HG02588 (cell line): ENCODE results near the gene UBR2.
"Not testable (repeated sequence)": the region's sequence is repeated elsewhere in the genome, so short reads cannot be mapped to it uniquely, and the experiment has no call there.

Experiments used
- ATAC-seq: cut with Tn5 transposase; IDR thresholded peaks from one replicate; pipeline ENCODE4 v1.9.1; 2021; ENCODE audit warnings: mild to moderate bottlenecking, moderate library complexity; ENCODE audit not compliant: unreplicated experiment

The UBR2 gene

DNA sequence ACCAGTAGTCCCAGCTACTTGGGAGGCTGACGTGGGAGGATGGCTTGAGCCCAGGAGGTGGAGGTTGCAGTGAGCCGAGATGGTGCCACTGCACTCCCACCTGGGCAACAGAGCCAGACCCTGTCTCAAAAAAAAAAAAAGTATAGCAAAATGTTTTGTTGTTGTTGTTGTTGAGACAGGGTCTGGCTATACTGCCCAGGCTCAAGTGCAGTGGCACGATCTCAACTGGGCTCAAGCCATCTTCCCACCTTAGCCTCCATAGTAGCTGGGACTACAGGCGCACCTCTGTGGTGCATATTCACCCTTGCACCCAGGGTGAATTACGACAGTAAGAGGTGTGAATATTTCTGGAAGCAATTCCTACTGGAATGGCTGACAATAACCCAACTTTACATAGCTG is 11.4 kb upstream of the UBR2 start:
- no peak for ATAC-seq

DNA sequence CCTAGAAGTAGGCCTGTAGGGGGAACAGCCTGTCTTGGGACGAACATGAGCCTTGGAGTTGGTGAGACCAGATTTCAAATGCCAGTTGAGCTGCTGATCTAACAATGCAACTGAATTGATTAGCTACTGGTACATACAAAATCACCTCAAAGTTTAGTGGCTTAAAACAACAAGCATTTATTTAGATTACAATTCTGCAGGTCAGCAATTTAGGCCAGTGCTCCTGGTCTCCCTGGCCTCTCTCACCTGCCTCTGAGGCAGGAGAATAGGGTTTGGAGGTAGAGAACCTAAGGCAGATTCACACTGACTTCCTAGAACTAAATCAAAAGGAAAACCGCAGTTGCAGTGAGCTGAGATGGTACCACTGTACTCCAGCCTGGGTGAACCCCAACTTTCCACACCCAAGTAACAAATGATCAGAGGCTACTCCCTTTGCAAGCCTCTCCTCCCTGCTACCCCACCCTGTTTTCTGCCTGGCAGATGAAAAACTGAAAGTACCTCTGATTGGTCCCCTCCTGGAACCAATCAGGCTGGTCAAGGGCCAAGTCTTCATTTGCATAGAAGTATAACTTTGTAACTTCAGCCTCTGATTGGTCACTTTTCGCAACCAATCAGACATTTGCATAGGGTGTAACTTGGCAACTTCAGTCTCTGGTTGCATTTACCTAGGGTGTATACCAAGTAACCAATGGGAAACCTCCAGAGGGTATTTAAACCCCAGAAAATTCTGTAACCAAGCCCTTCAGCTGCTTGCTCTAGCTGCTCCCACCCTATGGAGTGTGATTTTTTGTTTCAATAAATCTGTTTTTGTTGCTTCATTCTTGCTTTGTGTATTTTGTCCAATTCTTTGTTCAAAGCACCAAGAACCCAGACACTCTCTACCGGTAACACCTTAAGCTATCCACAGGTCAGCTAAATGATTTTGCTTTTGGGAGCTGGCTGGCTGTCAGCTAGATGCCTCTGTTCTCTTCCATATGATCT is 8.1 kb upstream of the UBR2 start:
- no peak for ATAC-seq

DNA sequence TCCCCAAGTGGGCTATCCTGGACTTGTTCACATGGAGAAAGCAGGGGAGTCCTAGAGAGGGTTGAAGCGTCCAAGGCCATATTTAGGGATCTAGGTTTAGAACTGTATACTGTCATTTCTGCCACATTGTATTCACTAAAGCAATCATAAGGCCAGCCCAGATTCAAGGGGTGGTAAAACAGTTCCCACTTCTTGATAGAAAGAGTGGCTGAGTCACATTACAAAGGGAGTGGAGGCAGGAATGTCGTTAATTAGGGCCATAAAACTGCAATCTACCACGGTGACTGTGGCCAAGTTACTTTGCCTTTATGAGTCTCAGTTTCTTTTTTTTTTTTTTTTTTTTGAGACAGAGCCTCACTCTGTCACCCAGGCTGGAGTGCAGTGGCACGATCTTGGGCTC is 7.4 kb upstream of the UBR2 start:
- no peak for ATAC-seq

DNA sequence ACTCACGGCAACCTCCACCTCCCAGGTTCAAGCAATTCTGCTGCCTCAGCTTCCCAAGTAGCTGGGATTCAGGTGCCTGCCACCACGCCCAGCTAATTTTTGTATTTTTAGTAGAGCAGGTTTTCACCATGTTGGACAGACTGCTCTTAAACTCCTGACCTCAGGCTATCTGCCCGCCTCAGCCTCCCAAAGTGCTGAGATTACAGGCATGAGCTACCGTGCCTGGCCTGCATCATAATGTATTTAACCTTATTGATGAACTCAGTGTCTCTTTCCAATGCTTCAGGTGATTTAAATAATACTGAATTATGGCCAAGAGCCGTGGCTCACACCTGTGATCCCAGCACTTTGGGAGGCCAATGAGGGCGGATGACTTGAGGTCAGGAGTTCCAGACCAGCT is 4.6 kb upstream of the UBR2 start:
- ATAC-seq: not testable (repeated sequence)

DNA sequence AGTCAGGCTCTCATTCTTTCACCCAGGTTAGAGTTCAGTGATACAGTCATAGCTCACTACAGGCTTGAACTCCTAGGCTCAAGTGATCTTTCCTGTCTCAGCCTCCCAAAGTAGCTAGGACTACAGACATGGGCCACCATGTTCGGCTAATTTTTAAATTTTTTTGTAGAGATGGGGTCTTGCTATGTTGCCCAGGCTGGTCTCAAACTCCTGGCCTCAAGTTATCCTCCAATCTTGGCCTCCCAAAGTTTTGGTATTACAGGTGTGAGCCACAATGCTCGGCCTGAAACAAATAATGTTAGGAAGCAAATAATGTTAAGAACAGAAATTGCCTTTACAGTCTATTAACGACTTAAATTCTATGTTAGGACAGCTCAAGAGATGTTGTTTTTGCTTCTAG is 1.8 kb upstream of the UBR2 start:
- ATAC-seq: no peak

DNA sequence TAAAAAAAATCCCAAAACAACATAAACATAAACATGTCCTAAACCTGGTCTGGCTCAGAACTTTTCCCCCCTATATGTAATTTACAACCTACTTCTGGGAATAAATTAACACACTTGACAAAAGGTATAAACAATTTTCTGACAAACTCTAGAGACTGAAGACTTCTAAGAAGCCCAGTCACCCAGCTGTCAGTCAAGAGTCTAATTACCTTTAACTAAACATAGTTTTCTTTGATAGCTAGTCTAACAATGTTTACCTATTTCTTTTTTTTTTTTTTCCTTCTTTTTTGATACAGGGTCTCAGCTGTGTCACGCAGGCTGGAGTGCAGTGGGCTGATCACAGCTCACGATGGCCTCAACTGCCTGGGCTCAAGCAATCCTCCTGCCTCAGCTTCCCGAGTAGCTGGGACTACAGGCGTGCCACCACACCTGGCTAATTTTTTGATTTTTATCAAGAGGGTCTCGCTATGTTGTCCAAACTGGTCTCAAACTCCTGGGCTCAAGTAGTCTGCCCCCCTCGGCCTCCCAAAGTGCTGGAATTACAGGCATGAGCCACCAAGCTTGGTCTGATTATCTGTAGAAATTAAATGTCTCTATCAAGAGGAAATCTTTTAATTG is 932 bp upstream of the UBR2 start:
- ATAC-seq: no peak

DNA sequence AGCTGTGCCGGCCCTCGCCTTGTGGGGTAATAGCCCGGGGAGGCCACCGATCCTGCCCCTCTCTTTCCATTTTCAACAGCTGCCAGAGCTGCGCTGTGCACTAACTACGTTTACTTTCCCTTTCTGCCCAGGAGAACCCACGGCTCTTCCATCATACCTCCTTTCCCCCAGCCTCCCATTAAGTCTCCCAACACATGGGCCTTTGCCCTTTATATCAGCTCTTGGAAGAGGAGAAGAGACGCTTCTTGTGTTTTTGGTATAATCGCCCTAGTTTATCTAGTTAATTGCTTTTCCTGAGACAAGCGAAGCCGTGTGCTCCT is 637 bp downstream of the UBR2 start:
- no peak for ATAC-seq

DNA sequence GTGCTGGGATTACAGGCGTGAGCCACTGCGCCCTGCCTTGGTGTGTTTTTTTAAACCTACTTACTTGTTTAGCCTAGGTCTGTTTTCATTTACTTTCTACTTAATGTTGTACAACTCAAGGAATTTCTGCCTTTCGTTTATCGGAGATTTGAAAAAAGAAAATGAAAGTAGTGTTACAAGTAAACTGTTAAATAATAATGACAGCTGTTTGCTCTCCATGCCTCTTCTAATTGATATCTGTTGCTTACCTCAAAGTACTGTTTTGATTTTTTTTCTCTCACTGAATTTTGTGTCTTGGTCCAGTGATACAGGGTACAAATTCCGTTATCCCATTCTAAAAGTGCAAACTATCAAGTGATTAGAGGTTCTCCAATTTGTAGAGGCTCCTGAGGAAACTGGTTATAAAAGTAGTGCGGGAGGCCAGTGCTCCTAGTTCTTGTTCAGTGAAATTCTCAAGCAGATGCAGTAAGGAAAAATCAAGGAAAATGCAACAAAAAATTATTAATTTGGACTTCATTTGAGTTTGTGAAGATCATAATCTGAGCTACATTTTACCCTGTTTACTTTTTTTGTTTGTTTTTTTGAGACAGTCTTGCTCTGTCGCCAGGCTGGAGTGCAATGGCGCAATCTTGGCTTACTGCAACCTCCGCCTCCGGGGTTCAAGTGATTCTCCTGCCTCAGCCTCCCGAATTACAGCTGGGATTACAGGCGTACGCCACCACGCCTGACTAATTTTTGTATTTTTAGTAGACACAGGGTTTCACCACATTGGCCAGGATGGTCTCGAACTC is 2.2 kb downstream of the UBR2 start:
- ATAC-seq: no peak

DNA sequence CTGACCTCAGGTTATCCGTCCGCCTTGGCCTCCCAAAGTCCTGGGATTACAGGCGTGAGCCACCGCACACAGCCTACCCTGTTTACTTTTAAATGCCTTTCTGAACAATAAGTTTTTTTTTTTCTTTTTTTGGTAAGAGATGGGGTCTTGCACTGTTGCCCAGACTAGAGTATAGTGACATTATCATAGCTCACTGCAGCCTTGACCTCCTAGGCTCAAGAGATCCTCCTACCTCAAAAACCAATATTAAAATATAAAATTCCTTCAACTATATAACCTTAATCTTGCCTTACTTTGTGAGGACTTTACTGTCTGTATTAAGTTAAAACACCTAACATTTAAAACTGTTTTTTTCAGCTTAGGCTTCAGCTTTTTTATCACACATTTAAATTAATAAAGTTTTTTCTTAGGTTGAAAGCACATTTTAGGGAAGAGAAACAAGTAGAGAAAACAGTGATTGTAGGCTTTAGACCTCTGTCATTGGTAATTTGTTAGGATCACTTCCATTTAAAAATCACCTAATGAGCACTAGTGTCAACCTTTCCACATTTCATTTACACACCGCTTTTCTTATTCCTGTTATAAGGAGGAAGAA is 2.9 kb downstream of the UBR2 start:
- ATAC-seq: no peak

DNA sequence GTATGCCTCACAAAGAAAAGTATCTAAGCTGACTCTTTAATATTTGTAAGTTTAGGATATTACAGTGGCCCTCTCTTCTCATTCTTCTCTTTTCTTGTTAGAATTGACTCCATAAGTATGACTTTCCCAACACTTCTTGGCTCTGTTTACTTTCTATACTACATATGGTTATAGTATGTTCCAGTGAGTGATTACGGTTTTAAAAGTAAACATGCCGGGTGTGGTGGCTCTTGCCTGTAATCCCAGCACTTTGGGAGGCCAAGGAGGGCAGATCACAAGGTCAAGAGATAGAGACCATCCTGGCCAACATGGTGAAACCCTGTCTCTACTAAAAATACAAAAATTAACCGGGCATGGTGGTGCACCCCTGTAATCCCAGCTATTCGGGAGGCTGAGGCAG is 3.4 kb downstream of the UBR2 start:
- ATAC-seq: not testable (repeated sequence)

DNA sequence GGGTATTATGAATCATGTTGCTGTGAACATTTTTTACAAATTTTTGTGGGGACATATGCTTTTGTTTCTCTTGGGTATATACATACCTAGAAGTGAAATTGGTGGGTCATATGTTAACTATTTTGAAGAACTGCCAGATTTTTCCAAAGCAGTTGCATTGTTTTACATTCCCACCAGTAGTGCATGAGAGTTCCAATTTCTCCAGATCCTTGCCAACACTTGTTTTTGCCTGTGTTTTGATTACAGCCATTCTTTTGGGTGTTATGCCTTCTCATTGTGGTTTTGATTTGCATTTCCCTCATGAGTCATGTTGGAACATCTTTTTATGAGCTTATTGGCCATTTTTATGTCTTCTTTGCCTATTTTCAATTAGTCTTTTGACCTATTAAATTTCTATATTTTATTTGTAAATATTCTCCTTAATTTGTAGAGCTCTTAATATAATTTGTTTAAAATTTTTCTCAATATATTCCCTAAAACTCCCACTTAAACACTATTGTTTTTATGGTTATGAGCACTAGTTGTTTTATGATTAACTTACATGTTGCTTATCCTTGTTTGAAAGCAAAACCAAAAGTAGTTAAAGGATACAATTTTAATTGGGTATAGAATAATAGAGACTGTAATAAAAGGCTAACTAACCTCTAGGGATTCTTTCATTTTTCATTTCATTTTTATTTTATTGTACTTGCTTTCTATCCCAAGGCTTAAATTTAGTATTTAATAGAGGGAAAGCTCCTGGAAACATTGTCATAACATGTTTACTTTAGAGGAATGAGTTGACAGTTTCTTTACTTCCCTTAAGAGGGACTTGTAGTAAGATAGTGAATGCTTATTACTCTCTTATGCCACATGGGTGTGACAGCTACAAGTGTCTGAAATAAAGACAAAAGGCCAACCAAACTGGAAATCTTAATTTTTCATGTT is 5.5 kb downstream of the UBR2 start:
- no peak for ATAC-seq

DNA sequence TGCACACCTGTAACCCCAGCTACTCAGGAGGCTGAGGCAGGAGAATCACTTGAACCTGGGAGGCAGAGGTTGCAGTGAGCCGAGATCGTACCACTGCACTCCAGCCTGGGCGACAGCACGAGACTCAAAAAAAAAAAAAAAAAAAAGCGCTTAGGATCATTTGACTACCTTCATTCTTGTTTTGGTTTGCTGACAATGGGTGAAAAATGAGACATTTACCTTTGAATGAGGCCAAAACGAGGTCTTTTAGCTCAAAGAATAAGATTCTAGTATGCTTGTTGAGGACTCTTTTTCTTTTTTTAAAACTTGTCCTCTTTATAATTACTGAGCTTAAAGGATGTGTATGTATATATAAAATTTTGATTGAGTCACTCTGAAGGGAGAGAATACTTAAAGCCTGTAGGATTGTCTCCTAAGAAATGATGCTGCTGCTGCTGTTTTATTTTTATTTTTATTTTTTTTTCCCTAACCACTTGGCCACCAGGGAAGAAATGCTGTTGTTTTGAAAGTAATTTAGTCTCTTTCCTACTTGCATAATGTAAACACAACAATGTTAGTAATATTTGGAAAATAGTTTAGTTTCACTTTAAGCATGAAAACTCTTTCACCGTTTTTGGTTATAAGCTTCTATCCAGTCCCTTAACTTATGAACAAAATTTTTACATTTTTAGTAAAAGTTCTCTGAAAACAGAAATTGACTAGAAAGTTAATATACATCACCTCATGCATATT is 7.9 kb downstream of the UBR2 start:
- peak; percentile 19 for ATAC-seq

DNA sequence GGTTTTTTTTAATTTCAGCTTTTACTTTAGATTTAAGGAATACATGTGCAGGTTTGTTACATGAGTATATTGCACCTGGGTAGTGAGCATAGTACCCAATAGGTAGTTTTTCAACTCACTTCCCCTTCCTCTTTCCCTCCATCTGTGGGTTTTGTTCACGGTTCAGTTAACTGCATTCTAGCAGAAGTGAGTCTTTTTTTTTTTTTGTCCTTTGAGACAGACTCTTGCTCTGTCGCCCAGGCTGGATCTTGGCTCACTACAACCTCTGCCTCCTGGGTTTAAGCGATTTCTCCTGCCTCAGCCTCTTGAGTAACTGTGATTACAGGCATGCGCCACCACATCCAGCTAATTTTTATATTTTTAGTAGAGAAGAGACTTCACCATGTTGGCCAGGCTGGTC is 8.7 kb downstream of the UBR2 start:
- ATAC-seq: peak; percentile 86

DNA sequence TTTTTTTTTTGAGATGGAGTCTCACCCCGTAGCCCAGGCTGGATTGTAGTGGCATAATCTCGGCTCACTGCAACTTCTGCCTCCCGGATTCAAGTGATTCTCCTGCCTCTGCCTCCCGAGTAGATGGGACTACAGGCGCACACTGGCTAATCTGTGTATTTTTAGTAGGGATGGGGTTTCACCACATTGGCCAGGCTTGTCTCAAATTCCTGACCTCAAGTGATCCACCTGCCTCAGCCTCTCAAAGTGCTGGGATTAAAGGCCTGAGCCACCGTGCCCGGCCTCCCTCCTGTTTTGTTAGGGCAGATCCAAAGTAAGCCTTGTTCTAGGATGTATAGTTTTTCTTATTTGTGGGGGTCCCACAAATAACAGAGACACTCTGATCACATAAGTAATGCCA is 12.7 kb downstream of the UBR2 start:
- not testable (repeated sequence) for ATAC-seq

DNA sequence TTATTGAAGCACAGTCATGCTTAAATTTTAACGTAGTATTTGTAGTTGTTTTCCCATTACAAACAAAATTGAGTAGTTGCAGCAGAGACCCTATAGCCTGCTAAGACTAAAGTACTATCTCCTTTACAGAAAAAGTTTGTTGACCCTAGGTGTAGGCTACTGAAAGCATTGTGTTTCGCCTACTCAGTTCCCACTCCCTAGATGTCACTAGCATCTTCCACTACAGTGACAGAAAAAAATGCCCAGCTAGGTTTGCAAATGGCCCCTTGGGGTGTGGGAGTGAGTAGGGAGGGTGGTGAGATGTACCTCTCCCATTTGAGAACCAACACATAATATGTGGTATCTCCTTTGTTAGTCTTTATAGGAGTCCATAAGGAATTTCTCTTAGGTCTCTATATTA is 34.5 kb downstream of the UBR2 start:
- ATAC-seq: no peak

DNA sequence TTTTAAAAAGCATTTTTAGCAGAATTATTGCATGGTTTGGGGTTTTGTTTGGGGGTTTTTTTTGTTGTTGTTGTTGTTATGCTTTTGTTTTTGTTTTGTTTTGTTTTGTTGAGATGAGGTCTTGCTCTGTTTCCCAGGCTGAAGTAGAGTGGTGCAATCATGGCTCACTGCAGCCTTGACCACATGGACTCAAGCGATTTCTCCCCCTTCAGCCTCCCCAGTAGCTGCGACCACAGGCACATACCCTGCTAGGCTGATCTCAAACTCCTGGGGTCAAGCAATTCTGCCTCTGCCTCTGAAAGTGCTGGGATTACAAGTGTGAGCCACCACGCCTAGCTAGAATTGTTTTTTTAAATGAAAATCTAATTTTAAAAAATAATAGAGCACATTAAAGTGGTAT is 35.7 kb downstream of the UBR2 start:
- ATAC-seq: no peak

DNA sequence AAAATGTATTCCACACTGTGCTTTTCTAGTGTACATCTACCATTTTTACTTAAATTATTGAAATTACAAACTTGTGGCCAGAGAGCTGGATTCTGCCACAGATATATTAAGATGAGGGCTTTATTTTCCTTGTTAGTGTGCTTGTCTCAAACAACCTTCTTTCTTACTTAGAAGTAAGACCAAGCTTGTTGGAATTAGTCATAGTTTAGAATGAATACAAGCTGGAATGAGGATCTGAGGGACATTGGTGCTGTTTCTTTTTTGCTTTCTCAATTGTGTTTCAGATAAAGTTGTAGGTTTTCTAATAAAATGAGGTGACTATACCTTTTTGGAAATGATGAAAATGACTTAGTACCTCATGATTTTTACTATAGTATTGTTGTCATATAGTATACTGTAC is 40.3 kb downstream of the UBR2 start:
- ATAC-seq: no peak

DNA sequence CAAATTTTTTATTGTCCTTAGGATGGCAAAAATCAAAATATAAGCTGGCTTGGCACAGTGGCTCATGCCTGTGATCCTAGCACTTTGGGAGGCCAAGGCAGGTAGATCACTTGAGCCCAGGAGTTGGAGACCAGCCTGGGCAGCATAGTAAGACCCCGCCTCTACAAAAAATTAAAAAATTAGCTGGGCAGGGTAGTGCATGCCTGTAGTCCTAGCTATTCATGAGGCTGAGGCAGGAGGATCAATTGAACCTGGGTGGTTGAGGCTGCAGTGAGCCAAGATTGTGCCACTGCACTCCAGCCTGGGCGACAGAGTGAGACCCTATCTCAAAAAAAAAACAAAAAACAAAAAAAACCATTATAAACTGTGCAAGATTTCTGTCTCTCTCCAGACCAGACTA is 40.9 kb downstream of the UBR2 start:
- not testable (repeated sequence) for ATAC-seq

DNA sequence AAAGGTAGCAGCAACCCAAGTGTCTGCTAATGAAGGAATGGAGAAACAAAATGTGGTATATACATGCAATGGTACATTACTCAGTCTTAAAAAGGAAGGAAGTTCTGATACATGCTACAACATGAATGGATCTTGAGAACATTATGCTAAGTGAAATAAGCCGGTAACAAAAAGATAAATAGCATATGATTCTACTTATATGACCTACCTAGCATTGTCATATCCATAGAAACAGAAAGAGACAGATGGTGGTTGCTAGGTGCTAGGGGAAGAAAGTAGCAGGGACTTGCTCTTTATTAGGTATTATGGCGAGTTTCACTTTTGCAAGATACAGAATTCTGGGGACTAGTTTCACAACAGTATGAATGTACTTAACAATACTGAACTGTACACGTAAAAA is 46.6 kb downstream of the UBR2 start:
- ATAC-seq: no peak

DNA sequence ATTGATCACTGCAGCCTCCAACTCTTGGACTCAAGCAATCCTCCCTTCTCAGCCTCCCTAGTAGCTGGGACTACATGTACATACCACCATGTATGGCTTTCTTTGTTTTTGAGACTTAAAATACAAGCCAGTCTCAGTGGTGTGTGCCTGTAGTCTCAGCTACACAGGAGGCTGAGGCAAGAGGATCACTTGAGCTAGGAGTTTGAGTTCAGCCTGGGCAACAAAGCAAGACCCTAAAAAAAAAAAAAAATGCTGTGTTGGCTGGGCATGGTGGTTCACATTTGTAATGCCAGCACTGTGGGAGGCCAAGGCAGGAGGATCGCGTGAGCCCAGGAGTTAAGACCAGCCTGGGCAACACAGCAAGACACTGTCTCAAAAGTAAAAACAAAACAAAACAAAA is 51.7 kb downstream of the UBR2 start:
- ATAC-seq: no peak
